Measurements from ENCODE around the gene TFF3. TPM values are rescaled to one million over a fixed set of nuclear protein-coding genes. Genes with fewer than 3 reads are reported as not detected.

TFF3 gene
- total and polyA plus RNA-seq, 7 donors, result 0.92 to 3.3 (median 2.1) TPM

DNA sequence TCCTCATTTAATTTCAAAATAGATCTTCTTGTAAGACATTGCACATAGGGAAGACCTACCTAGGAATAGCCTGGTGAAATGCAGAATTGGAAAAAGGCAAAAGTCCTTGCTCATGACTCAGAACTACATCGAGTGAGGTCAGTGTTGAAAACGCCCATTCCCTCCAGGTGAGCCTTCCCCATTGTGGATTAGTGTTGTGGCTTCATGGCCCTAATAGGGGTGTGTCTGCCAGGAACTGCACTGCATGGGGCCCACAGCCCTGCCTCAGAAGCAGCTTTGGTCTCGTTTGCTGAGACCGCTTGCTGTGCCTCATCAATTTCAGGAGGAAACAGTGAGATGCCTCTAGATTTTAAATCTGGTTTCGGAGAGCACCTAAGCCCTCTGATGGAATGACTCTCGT lies 17.0 kb downstream of the TFF3 start:
- H3K36me3 ChIP-seq (ENCODE audit: insufficient read depth in 1 of 2, low read depth in 1 of 2), result peaks cover 0 to 41% of the 10 kb centered on the region in 2 donors
- peaks cover 0 to 2% (median 0%) of the 10 kb centered on the region in 3 donors for H3K27me3 ChIP-seq (ENCODE audit: insufficient read depth in 3 of 3, low read length in 2 of 3)
- H3K4me3 ChIP-seq, result no peak overlapping the region
- peaks cover 5% of the 10 kb centered on the region for H3K4me1 ChIP-seq
- ATAC-seq (no peak), DNase-seq (no peak)
- H3K27ac ChIP-seq, result no peak overlapping the region
- intact Hi-C loops (cut with DNase I), result no loop called here
- no peaks in the 10 kb centered on the region for H3K9me3 ChIP-seq
- TF ChIP-seq, protein P1, sequence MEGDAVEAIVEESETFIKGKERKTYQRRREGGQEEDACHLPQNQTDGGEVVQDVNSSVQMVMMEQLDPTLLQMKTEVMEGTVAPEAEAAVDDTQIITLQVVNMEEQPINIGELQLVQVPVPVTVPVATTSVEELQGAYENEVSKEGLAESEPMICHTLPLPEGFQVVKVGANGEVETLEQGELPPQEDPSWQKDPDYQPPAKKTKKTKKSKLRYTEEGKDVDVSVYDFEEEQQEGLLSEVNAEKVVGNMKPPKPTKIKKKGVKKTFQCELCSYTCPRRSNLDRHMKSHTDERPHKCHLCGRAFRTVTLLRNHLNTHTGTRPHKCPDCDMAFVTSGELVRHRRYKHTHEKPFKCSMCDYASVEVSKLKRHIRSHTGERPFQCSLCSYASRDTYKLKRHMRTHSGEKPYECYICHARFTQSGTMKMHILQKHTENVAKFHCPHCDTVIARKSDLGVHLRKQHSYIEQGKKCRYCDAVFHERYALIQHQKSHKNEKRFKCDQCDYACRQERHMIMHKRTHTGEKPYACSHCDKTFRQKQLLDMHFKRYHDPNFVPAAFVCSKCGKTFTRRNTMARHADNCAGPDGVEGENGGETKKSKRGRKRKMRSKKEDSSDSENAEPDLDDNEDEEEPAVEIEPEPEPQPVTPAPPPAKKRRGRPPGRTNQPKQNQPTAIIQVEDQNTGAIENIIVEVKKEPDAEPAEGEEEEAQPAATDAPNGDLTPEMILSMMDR (IDR thresholded peaks at IDR 0.05), result no peak
- WGBS, 3 donors, result 83 to 88% (median 84%) methylated on average over 6 of the region's 6 CpGs

DNA sequence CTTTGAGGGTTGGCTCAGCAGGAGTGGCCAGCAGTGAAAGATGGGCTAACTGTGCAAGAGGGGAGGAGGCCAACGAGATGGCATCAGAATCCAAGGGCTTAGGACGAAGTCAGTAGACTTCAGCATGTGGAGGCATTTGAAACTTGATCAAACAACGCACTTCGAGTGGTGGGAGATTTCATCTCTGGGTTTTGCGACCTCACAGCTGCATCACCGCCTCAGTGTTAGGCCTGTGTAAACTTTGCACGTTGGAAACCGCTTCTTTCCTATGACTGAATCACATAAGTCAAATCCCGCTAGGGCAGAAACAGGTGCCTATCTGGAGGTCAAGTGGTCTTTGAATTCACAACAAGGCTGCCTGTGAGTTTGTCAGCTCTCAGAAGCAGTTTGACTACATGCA lies 17.8 kb downstream of the TFF3 start:
- H3K9me3 ChIP-seq, result no peaks in the 10 kb centered on the region
- TF ChIP-seq, protein P1 (IDR thresholded peaks at IDR 0.05), result no peak
- peaks cover 0 to 42% of the 10 kb centered on the region in 2 donors for H3K36me3 ChIP-seq (ENCODE audit: insufficient read depth in 1 of 2, low read depth in 1 of 2)
- no peak for ATAC-seq
- H3K27me3 ChIP-seq (ENCODE audit: insufficient read depth in 3 of 3, low read length in 2 of 3), result peaks cover 0 to 2% (median 0%) of the 10 kb centered on the region in 3 donors
- intact Hi-C loops (cut with DNase I), result no loop called here
- peaks cover 5% of the 10 kb centered on the region for H3K4me1 ChIP-seq
- H3K27ac ChIP-seq, result no peak overlapping the region
- H3K4me3 ChIP-seq, result no peak overlapping the region
- WGBS, 3 donors, result 72 to 81% (median 73%) methylated on average over 9 of the region's 9 CpGs
- no peak for DNase-seq

DNA sequence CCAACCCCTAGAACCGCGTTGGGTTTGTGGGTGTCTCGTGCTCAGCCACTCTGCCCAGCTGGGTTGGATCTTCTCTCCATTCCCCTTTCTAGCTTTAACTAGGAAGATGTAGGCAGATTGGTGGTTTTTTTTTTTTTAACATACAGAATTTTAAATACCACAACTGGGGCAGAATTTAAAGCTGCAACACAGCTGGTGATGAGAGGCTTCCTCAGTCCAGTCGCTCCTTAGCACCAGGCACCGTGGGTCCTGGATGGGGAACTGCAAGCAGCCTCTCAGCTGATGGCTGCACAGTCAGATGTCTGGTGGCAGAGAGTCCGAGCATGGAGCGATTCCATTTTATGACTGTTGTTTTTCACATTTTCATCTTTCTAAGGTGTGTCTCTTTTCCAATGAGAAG lies 18.7 kb downstream of the TFF3 start:
- H3K9me3 ChIP-seq, result no peaks in the 10 kb centered on the region
- DNase-seq, result no peak
- peaks cover 0 to 51% of the 10 kb centered on the region in 2 donors for H3K36me3 ChIP-seq (ENCODE audit: insufficient read depth in 1 of 2, low read depth in 1 of 2)
- peaks cover 5% of the 10 kb centered on the region for H3K4me1 ChIP-seq
- H3K27ac ChIP-seq, result no peak overlapping the region
- TF ChIP-seq, protein P1 (IDR thresholded peaks at IDR 0.05), result no peak
- 82 to 90% (median 88%) methylated on average over 7 of the region's 7 CpGs for WGBS, 3 donors
- no peak for ATAC-seq
- H3K27me3 ChIP-seq (ENCODE audit: insufficient read depth in 3 of 3, low read length in 2 of 3), result peaks cover 0 to 2% (median 0%) of the 10 kb centered on the region in 3 donors
- intact Hi-C loops (cut with DNase I), result no loop called here
- no peak overlapping the region for H3K4me3 ChIP-seq

DNA sequence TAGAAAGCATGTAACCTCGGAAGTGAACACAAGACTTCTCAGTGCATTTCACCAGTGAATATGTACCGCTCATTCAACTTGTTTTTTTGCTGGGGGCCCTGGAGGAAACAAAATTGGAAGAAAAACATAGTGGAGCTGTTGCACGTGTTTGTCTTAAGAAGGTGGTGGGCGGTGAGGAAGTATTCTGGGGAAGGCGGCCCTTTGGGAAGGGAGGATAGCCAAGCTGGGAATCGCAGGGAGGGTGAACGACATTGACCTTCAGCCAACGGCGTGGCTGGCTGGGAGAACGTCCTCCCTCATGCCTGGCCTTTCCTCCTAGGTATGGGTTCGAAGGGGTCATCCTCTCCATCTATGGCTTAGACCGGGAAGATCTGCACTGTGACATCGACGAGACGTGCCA lies 19.4 kb downstream of the TFF3 start:
- no peaks in the 10 kb centered on the region for H3K9me3 ChIP-seq
- TF ChIP-seq, protein P1 (IDR thresholded peaks at IDR 0.05), result no peak
- peaks cover 5% of the 10 kb centered on the region for H3K4me1 ChIP-seq
- 75 to 82% (median 81%) methylated on average over 15 of the region's 15 CpGs for WGBS, 3 donors
- peaks cover 0 to 57% of the 10 kb centered on the region in 2 donors for H3K36me3 ChIP-seq (ENCODE audit: insufficient read depth in 1 of 2, low read depth in 1 of 2)
- H3K27me3 ChIP-seq (ENCODE audit: insufficient read depth in 3 of 3, low read length in 2 of 3), result peaks cover 0 to 2% (median 0%) of the 10 kb centered on the region in 3 donors
- ATAC-seq (no peak), DNase-seq (no peak)
- H3K27ac ChIP-seq, result no peak overlapping the region
- intact Hi-C loops (cut with DNase I), result no loop called here
- no peak overlapping the region for H3K4me3 ChIP-seq

DNA sequence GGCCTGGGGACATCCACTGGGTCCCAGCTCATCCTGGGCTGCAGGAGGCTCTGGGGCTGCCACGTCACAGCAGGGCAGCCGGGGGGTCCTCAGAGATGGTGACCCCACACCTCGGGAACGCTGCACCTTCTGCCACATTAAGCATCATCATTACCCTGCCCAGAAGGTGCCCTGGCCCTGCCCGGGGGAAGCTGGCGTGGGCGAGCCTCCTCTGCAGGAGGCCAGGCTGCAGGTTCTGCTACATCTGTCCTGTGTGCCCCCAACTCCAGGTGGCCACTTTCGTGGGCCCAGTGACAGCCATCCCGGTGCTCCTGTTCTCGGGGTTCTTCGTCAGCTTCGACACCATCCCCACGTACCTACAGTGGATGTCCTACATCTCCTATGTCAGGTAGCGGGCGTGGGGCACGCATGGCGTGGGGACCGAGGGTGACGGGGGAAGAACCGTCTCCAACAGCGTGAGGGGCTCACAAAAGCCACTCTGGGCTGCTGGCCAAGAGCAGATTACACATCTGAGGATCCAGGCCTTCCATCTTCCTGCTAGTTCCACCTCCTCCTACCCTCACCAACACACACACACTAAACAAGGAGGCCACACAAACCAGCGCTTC lies 20.8 kb downstream of the TFF3 start:
- Histone ChIP-seq H3K27ac (no peak overlapping the region), H3K4me3 (no peak overlapping the region), H3K27me3 (ENCODE audit: insufficient read depth in 3 of 3, low read length in 2 of 3) (peaks cover 0 to 2% (median 0%) of the 10 kb centered on the region in 3 donors), H3K4me1 (peaks cover 2% of the 10 kb centered on the region), H3K36me3 (ENCODE audit: insufficient read depth in 1 of 2, low read depth in 1 of 2) (peaks cover 0 to 71% of the 10 kb centered on the region in 2 donors), H3K9me3 (no peaks in the 10 kb centered on the region)
- TF ChIP-seq, protein P1 (IDR thresholded peaks at IDR 0.05), result no peak
- ATAC-seq, result no peak
- WGBS, 3 donors, result 86 to 91% (median 87%) methylated on average over 22 of the region's 22 CpGs
- no peak for DNase-seq
- intact Hi-C loops (cut with DNase I), result no loop called here
